ENCODE measurements around the gene PPP2R3B.
A peak's percentile ranks its signal among the peaks of the same experiment; 100 is the strongest.
"Not testable (repeated sequence)": the region's sequence is repeated elsewhere in the genome, so short reads cannot be mapped to it uniquely, and the experiment has no call there.

Gene PPP2R3B

DNA sequence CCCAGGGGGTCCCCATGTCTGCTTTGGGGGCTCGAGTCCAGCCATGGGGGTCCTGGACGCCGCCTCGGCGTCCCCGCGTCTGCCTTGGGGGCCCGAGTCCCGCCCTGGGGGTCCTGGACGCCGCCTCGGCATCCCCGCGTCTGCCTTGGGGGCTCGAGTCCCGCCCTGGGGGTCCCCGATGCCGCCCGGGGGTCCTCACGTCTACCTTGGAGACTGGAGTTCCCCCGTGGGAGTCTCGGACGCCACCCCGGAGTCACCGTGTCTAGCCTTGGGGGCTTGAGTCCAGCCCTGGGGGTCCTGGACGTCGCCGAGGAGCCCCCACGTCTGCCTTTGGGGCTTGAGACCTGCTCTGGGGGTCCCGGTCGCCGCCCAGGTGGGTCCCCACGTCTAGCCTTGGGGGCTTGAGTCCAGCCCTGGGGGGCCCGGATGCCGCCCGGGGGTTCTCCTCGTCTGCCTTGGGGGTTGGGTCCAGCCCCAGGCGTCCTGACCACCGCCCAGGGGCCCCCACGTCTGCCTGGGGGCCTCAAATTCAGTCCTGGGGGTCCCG, 67.1 kb downstream of the PPP2R3B start:
- no peak for DNase-seq (ENCODE audit: low read depth)

DNA sequence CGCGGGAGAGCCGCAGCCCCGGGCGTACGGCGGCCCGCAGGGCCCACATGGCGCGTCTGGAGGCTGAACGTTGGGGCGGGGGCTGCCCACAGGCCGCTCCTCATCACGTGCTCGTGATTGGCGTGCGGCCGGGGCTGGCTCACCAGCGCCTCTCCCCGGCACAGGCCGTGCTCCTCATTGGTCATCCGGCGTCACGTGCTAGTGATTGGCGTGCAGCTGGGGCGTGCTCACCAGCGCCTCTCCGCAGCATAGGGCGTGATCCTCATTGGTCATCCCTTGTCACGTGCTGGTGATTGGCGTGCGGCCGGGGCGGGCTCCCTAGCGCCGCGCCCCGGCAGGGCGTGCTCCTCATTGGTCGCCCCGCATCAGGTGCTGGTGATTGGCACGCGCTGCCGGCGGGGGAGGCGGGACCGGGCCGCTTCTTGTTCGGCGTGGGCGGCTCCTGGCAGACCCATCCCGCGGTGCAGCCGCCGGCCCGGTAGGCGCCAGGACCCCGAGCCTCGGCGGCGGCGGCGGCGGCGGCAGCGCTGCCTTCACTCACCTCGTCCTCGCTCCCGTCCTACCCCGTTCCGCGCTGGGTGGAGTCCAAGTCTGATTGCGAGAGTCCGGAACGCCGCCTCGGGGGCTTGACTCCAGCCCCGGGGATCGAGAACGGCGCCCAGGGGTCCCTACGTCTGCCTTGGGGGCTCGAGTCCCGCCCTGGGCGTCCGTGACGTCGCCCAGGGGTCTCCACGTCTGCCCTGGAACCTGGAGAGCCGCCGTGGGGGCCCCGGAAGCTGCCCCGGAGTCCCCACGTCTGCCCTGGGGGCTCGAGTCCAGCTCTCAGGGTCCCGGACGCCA, 67.7 kb downstream of the PPP2R3B start, which contains the start of gene GTPBP6:
Gene GTPBP6, minus strand, starts transcription at position 58 of the 840 bp plus-strand sequence. Its CDS starts 9 bp downstream, at position 49.
- DNase-seq (ENCODE audit: low read depth) = peak; percentile 99

DNA sequence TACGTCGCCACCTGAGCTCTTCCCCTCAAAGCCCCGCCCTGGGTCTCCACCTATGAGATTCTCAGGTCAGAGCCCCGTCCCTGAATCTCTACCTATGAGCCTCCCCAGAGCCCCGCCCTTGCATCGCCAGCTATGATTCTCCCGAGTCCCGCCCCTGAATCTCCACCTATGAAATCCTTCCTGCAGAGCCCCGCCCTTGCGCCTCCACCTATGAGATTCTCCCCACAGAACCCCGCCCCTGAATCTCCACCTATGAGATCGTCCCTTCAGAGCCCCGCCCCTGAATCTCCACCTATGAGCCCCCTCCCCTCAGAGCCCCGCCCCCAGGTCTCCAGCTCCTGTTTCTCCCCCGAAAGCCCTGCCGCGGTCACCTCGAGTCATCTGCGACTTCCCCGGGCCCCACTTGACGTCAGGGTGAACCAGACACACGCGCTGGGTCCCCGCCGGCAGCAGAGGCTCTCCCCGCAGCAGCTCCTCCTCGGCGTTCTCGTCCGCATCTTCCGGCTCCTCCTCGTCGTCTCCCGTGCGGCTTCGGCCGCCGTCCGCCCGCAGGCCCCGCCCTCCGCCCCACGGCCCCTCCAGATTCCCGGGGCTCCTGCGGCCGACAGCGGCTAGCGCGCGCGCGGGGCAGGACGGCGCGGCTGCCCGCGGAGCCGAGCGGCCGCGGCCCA, 68.5 kb downstream of the PPP2R3B start:
- DNase-seq (ENCODE audit: low read depth) = peak; percentile 98

DNA sequence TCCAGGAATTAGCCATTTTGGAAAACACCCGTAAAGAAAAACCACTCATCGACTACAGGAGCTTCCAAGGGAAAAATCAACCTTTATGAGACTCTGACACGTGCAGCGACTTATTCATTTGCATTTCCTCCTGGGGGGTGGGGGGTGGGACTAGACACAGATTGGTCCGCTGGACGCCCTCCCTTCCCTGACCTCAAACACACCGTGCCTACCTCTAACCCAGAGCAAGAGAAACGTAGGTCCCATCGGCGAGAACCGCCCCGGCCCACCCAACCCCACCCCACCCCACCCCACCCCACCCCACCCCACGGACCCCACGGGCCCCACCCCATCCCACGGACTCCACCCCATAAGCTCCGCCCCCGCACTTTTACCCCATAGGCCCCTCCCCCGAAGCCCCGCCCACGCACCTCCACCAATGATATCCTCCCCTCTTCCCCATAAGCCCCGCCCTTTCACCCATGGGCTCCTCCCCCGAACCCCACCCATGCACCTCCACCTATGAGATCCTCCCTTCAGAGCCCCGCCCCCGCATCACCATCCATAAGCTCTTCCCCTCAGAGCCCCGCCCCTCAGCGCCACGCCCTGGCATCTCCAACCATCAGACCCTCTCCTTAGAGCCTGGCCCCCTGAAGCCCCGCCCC, 69.2 kb downstream of the PPP2R3B start:
- DNase-seq (ENCODE audit: low read depth) = peak; percentile 92

DNA sequence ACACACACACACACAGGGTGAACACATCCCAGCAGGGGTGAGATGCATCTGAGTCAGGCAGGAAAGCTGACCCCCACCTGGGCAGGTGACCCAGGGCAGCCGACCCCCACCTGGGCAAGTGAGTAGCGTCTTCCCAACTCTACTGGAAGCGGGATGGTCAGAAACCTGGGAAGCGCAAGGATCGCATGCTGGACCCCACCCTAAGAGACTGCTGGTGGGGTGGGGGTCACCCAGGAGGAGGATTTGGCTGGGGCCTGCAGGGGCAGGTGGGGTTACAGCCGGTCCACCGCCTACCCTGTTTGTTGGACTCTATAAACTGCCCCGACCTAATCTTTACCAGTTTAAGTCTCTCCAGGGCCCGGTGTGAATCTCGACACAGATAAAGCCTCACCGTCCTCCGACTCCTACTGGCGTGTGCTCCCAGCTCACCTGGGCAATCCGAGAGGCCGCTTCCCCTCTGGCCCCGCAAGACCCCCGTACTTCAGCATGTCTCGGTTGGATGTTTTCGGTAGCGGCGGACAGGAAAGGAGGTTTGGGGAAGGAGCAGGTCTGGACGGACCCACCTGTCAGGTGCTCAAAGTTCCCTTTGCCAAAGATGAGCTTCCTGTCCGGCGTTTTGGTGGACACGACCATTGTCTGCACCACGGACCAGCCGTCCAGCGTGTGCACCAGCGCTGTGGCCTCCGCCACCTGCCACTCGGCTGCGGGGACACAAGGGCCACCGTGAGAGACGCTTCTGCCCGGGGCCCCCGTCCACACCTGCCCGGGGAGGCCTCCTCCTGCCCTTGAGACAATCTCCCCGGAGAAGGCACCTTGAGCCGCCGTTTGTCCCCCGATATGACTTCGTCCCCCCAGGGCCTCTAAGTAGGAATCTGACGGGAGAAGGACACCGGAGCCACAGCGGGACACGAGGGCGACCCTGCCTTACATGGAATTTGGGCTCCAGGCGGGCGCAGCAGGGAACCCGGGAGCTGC, 70.1 kb downstream of the PPP2R3B start:
- DNase-seq (ENCODE audit: low read depth) = no peak

DNA sequence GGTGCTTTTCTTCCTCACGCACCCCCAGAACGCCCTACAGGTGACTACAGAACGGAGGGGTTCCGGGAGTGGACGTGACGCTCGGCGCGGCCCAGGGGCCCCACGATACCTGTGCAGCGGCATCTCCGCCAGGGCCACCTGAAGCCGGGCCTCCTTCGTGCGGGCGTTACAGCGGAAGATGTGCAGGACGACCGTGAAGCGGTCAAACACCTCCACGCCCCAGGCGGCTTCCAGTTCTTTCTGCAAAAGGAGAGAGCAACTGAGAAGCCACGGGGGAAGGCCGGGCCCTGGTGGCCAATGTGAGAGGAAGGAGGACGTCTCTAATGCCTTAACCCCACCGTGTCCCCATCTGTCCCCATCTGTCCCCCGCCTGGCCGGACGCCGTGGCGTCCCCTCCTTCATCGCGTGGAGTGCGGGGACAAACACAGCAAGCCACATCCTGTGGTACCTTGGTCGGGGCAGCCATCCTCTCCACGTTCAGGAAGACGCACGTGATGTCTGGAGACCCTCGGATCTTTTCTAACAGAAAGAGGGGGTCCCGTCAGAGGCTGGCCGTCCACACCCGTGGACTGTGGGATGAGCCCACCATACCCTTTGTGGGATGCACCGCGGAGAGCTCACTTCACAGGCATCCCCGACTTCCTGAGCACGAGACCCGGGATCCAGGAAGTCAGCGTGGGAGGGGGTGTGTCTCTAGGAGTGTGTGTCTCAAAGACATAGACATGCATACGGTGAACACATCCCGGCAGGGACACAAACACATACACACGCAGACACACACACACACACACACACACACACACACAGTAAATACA, 71.7 kb downstream of the PPP2R3B start:
- DNase-seq (ENCODE audit: low read depth) = no peak

DNA sequence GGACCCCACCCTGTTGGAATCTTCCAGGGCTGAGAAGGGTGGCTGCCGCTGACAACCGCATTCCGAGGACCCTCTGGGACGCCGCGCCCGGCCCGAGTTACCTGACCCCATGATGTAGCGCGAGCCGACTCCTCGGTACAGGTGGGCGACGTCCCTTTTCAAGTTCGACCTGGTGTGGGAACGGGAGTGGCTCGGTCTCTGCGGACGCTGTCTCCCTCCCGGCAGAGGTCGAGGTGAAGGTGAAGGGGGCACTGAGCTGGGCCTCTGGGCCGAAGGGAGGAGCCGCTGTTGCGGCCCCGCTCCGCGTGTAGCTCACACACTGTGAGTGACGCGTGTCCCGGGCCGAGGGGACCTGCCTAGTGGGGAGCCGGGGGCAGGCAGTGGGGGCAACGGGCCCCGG, 72.7 kb downstream of the PPP2R3B start:
- DNase-seq (ENCODE audit: low read depth) = no peak

DNA sequence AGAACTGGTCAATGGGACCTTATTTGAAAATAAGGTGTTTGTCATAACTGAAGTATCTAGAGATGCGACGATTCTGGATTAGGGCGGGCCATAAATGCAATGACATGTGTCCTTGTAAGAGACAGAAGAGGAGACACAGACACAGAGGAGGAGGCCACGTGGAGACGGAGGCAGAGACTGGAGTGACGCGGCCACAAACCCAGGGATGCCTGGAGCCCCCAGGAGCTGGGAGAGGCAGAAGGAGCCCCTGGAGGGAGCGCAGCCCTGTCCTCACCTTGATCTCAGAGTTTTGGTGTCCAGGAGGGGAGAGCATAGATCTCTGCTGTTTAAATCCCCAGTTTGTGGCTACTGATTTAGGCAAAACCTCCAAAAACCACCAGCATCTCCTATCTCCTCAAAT, 73.2 kb downstream of the PPP2R3B start:
- no peak for DNase-seq (ENCODE audit: low read depth)

DNA sequence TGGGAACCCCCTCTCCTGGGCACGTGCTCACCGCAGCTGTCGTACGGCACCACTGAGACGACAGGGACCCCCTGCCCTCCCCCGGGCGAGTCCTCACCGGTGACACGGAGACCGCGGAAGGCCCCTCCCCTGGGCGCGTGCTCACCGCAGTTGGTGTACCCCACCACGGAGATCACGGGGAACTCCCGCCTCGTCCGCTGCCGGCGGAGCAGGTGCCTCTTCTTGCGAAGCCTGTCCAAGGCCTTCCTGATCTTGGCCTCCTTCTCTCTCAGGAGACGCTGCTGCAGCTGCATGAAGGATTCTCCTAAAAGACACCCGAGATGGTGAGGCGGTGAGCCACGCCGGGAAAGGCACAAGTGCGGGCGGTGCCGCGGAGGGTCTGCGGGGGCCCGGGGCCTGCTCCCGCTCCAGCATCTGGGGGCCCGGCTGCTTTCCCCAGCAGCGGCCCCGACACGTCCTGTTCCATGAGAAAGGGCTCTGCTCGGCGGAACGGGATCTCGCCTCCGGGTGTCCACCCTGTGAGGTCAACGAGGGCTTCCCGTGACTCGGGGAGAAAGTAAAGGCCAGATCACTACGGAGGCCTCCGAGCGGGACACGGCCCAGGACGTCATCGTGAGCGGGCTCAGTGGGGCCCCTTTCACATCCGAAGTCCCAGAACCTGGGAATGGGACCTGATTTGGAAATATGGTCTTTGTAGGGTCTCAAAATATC, 73.9 kb downstream of the PPP2R3B start:
- no peak for DNase-seq (ENCODE audit: low read depth)

DNA sequence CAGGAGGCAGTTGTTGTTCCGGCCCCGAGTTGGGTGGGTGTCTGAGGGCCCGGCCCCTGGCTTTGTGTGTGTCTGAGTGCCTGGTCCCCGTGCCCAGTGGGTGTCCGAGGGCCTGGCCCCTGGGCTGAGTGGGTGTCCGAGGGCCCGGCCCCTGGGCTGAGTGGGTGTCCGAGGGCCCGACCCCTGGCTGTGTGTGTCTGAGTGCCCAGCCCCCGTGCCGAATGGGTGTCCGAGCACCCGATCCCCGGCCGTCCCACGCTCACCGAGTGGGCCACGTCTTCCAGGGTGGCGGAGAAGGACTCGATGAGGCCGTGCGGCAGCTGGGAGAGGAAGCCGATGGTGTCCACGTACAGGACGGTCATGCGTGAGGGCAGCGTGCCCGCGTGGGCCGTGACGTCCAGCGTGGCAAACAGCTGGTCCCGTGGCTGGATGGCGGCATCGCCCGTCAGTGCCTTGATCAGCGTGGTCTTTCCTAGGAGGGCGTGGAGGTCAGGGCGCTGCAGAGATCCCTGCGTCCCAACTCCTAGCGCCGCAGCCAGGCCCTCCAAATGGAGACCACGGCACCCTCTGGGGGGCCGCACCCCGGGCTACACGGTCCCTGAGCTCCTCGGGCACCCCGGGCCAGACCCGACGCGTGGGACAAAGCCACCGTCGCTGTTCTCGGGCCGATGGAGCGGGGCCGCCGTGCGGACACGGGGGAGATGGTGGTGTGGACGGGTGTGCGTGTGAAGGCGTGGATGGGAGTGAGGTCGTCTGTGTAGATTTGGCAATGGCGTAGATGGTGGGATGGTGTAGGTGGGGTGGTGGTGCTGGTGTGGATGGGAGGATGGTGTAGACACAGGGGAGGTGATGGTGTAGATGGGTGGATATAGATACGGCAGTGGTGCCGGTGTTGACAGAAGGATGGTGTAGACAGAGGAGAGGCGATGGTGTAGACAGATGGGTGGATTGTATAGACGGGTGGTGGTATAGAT, 75.3 kb downstream of the PPP2R3B start:
- DNase-seq (ENCODE audit: low read depth) = no peak

DNA sequence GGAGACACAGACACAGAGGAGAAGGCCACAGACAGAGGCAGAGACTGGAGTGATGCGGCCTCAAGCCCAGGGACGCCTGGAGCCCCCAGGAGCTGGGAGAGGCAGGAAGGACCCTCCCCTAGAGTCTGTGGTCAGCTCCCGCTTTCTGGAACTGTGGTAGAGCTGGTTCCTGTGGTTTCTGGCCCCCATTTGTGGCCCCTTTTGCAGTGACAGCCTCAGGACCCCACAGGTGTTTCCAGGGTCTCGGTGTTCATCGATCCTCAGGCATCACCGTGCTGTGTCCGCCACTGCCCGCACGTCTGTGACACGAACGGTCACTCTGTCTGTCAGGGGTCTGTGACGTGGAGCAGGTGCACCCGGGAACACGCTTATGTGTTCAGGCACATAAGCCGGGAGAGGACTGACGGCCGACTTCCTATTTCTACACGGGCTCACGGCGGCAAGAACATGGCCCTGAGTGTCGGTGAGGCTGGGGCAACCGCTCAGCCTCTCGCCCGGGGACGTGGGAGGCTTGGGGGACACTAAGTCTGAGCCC, 76.0 kb downstream of the PPP2R3B start:
- DNase-seq (ENCODE audit: low read depth) = no peak

DNA sequence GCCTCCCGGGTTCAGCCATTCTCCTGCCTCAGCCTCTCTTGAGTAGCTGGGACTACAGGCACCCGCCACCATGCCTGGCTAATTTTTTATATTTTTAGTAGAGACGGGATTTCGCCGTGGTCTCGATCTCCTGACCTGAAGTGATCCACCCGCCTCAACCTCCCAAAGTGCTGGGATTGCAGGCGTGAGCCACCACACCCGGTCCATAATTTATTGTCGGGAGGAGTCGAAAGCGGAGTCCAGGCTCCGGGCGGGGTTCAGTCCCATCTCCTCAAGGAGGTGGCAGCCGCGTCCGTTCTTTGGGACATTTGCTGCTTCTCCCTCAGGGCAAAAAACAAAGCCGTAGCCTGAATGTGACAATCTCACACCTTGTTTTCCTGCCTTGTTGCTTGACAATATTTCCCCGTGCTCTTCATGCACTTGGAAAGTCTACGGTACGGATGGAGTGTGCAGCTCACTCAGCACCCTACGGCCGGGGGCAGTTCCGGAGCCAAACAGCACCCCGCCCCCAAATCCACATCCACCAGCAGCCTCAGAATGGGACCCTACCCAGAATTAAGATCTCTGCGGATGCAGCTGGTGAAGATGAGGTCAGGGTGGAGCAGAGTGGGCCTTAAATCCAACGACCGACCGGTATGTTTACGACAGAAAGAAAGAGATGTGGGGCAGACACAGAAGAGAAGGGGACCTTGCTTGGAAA, 77.7 kb downstream of the PPP2R3B start:
- no peak for DNase-seq (ENCODE audit: low read depth)

DNA sequence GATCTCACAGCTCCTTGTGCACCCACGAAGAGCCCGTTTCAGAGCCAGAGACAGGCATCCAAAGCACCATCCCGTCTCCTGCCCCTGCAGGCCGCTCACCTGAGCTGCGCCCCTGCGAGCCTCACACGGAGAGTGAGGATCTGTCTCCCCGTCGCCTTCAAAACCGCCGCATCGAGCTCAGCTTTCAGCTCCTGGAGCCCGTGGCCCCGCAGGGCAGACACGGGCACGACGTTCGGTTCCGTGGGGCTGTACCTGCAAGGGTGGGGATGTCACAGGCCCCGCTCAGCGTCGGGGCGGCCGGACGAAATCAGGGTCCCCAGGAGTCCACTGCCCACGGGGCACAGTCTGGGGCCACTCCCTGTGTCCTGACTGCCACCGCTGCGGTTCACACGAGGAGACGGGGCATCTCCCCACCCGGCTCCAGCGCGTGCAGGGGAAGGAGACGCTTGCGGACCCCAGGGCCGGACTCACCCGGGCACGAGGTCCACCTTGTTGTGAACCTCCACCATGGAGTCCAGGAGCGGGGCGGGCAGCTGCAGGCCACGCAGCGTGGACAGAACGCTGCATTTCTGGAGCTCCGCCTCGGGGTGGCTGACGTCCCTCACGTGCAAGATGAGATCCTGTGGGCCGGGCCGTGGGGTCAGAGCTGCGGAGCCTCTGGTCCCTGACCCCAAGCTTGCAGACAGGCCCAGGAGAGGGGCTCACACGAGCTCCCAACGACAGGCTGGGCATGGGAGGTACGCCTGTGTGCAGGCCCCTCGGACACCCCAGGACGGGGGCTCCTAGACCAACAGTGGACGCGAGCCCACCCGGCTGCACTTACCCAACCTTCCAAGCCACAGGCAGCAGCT, 79.2 kb downstream of the PPP2R3B start:
- no peak for DNase-seq (ENCODE audit: low read depth)

DNA sequence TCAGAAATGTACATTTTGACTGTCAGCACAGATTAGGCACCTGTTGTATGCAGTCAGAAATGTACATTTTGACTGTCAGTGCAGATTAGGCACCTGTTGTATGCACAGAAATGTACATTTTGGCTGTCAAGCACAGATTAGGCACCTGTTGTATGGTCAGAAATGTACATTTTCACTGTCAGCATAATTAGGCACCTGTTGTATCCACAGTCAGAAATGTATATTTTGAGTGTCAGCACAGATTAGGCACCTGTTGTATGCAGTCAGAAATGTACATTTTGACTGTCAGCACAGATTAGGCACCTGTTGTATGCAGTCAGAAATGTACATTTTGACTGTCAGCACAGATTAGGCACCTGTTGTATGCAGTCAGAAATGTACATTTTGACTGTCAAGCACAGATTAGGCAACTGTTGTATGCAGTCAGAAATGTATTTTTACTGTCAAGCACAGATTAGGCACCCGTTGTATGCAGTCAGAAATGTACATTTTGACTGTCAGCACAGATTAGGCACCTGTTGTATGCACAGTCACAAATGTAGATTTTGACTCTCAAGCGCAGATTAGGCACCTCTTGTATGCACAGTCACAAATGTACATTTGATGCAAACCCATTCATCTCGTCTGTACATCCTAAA, 80.0 kb downstream of the PPP2R3B start:
- not testable (repeated sequence) for DNase-seq (ENCODE audit: low read depth)

DNA sequence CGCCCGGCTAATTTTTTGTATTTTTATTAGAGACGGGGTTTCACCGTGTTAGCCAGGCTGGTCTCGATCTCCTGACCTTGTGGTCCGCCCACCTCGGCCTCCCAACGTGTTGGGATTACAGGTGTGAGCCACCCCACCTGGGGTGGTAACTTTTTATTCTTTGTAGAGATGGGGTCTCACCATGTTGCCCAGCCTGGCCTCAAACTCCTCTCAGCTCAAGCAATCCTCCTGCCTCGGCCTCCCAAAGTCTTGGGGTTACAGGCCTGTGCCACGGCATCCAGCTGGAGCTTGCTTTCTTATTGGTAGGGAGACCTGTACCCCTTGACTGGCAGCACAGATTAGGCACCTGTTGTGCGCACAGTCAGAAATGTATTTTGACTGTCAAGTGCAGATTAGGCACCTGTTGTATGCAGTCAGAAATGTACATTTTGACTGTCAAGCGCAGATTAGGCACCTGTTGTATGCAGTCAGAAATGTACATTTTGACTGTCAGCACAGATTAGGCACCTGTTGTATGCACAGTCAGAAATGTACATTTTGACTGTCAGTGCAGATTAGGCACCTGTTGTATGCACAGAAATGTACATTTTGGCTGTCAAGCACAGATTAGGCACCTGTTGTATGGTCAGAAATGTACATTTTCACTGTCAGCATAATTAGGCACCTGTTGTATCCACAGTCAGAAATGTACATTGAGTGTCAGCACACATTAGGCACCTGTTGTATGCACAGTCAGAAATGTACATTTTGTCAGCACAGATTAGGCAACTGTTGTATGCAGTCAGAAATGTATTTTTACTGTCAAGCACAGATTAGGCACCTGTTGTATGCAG, 80.7 kb downstream of the PPP2R3B start:
- not testable (repeated sequence) for DNase-seq (ENCODE audit: low read depth)

Measured in CMK (cell line).